GM18909 (cell line): ENCODE results near the gene CHRM2.

Experiments
- ATAC-seq: cut with Tn5 transposase; IDR thresholded peaks from one replicate; pipeline ENCODE4 v1.9.1; 2021; ENCODE audit warnings: mild to moderate bottlenecking; ENCODE audit not compliant: unreplicated experiment, poor library complexity

Gene CHRM2

DNA sequence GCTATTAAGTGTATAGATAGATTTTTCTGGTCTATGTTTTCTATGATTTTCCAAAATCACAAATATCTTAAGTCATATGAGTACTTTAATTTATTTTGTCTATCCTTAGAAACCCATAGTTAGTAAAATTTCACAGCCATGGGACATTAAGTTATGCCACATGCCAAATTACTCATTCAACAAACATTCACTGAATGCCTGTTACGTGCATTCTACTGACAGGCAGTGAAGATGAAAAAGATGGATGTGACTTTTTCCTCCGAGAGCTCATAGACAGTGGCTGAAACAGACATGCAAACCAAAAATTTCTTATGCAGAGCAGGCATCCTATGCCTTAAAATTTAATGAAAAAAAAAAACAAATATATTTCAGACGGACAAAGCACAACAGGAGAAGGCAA, 84.9 kb downstream of the CHRM2 start:
- no peak for ATAC-seq

DNA sequence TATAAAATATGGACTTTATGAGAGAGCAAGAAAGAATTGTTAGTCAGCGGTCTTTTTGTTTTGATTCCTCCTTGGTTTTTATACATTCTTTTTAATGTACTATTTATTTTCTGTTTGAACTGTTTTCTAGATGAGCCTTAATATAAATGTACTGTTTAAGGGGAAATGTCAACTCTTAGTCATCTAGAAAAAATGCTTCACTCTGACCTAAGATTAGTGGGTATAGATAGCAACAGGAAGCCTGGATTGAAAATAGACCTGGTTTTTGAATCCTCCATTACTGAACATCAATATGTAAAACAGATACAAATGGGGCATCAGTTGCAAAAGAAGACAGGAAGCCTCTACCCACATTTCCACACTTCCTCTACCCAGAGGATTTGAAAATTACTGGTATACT, 87.8 kb downstream of the CHRM2 start:
- no peak for ATAC-seq

- ATAC-seq = no peak
These were observed 88.2 kb downstream of the CHRM2 start for GRCh38 chr7:136956671-136957070.

DNA sequence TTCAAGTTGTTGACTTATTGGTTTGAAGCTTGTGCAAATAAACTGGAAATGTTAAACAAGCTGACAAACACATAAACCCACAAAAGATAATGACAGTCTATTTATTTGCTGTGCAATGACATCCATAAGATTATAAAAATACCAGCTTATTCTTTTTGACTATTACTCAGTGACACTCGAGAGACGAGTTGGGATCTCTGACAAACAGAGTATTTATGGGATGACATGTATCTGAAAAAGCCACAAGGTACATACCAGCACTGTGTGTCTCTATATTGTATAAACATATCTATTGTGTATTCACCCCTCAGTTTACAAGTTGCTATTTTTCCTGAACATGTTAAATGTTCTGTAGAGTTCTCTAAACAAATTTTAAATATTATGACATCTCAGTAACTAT, 88.9 kb downstream of the CHRM2 start:
- no peak for ATAC-seq

GRCh38 chr7:136958016-136958415, 89.6 kb downstream of the CHRM2 start:
- ATAC-seq = no peak

- no peak for ATAC-seq
These were observed 95.9 kb downstream of the CHRM2 start for GRCh38 chr7:136964347-136964746.

- no peak for ATAC-seq
These were observed 98.4 kb downstream of the CHRM2 start for GRCh38 chr7:136966825-136967224.

DNA sequence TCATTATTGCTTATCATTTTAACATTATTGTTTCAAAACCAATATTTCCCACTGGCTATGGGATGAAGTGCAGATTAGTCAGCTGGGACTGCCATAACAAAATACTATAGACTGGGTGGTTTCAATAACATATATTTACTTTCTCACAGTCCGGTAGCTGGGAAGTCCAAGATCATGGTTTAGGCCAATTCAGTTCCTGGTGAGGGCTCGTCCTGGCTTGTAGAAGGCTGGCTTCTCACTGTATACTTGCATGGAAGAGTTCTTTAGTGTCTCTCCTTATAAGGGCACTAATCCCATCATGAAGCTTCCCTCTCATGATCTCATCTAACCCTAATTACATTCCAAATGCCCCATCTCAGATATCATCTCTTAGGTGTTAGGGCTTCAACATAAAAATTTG, 101.3 kb downstream of the CHRM2 start:
- ATAC-seq = no peak

DNA sequence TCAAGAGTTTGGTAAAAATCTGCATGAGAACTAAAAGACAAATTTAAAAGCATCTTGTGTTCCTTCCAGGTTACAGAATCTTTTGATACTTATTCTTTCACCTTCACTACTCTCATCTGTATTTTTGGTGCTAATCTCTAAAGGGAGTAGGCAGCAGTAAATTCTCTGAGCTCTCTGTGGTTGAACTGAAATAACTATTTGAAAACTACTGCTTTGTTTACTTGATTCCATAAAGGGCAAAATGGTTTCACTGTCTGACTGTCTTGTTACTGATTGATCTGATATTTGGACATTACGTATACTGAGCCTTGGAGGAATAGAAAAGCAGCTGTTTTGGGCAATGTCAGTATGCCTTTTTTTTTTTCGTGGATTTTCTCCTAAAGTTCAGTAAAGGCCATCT, 103.3 kb downstream of the CHRM2 start:
- no peak for ATAC-seq

DNA sequence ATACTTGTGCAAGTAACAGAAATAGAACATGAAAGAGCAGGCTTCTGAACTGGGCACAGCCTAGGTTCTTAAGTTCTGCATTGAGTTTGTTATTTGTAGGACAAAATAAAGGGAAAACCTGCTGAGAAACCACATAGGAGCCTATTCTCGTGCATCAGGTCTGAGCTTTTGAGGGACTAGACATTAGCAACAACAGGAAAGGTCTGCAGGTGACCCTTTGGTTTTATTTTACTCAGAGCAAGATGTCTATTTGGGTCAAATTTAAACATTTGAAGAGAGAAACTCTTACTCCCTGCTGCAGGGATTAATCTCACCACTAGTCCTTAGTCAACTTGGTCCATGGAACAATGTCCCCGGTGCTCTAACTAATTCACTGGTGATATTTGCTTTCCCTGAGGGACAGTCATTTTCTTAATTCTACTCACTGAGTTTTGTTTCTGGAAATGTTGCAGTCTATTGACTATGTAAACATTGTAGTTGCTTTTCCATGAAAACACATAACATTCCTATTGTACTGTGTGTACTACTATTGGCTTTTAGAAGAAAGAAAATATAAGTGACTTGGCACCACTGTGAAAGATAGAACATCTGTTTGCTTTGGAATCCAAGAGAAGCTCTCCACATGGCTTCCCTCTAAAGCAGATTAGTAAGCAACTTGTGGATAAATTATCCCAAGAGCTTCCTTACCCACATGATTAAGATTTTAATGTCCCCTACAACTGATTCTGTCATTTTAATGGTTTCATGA, 108.2 kb downstream of the CHRM2 start:
- no peak for ATAC-seq

GRCh38 chr7:136993377-136993776, 124.9 kb downstream of the CHRM2 start:
- no peak for ATAC-seq

DNA sequence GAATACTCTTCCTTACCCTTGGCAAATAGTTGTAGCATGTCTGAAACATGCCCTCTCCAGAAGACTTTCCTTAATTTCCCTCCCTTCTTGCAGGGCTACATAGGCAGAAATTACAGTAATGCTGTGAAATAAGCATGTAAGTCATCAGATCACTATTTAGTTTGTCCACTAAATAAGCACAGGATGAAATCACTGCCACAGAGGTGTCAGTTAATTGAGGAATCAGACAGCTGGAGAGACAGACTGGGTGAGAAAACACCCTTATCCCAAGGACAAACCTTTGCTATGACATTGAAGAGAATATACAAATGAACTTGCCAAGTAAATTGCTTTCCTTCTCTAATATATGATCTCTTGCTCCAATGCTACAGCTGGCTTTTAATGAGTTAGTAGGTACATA, 129.3 kb downstream of the CHRM2 start:
- no peak for ATAC-seq

DNA sequence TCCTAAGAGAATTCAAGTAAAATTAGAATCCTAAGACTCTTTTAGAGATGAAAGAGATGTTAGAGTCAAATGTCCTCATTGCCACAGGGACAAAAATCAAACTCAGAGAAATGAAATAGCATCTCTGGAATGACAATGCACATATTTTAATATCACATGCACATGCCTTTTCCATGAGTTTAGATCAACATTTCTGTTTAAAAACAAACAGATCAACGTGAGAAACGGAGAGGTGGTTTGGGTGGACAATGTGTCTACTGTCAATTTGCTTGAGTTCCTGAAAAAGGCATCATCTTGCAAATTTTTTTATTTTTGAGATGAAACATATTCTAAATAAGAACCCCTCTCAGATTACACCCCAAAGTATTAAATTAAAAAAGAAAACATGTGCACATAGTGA, 130.0 kb downstream of the CHRM2 start:
- ATAC-seq = no peak

- ATAC-seq = no peak
These were observed 132.2 kb downstream of the CHRM2 start for GRCh38 chr7:137000621-137001020.

DNA sequence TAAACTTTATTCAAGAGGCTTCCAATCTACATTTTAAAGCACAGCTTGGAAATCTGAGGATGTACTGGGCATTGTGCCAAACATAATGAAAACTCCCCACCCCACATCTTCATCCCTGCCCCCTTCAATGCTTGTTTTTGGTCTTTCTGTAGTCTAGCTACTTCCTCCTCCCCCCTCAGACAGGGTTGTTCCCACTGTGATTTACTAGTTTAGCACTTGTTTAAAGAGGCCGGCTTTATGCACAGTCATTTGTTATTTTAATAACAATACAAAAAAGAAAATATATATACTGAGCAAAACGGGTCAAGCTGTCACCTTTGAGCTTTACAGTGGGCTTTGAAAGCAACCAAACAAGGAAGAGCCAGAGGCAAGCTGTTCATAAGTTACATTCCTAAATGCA, 132.6 kb downstream of the CHRM2 start:
- no peak for ATAC-seq

GRCh38 chr7:137001478-137001877, 133.0 kb downstream of the CHRM2 start:
- ATAC-seq = no peak

DNA sequence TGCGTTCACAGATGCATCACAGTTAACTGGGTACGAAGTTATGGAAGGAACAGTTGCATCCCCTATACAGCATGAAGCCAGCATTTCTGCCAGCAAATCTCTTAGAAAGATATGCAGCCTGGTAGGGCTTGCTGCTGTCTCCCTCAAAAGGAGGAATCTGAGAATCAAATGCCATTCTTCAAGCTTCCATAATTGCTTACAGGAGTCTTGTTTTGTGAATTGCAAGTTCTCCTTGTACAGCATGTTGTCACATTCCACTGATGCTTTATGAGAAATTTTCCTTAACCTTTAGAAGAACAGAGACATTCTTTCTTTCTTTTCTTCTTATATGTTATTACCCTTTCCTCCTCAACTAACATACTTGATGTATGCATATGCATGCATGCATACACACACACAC, 134.6 kb downstream of the CHRM2 start:
- ATAC-seq = no peak

- no peak for ATAC-seq
These were observed 135.1 kb downstream of the CHRM2 start for GRCh38 chr7:137003566-137003965.

DNA sequence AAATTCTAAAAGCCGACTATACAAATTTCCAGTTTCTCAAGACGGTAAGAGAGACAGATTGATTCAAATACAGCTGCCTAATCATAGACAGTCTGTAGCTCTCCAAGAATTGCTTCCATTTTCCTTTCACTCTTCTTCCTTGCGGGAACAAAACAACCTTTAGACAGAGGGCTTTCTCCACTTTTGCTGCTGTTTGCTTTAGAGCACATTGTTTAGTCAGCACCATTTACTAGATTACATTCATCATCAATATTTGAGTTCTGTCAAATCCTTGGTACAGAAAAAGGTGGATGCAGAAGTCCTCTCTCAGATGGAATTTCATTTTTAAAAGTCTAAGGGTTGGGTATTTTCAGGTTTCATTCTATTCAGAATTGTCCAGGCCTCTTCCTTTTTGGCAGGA, 137.4 kb downstream of the CHRM2 start:
- ATAC-seq = no peak

DNA sequence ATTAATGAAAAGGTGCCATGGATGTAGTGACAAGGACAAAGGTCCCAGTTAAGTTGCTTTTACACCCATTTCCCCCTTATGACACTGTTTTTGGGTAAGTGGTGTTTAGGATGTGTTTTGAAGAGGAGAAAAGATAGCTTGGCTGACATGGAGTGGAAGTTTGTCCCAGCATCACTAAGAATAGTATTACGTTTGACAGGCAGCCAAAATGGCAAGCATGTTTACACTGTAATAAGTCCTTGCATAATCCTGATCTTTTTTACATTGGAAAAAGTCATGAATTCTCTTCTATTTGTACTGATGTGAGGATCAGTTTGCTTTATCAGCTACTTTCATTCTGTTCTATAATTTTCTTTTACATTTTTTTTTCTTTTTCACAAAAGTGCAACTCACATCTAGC, 137.8 kb downstream of the CHRM2 start:
- no peak for ATAC-seq

DNA sequence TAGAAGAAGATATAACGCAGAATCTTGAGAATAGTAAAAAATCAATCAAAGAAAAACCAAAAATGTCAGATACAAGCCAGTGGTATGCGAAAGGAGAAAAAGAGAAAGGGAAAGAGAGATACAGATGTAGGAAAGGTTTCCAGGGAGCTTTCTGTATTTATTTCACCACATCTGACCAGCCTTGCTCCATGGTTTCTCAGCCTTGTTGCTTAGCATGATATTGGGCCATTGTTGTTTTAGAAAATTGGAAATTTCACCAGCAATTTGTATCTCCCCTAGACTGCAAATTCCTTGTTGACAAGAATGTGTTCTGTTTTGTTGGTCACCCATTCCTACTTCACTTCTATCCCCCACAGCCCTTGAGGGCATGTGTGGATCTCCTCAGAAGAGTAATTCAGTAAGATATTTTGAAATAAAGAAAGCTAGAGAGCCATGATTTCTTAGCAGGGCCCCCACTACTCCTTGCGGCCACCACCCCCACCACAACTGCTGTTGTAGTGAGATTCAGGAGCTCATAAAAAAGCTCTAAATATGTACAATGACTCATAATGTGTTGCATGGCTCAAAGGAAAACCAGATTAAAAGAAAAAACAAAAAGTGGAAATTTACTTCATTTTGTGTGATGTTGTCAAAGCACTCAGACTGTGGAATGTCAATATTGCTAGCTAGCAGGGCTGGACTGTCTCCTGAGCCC, 138.7 kb downstream of the CHRM2 start:
- no peak for ATAC-seq

- ATAC-seq = no peak
These were observed 141.0 kb downstream of the CHRM2 start for GRCh38 chr7:137009404-137009803.
